ENCODE measurements around the gene CACNA1I. TPM values are rescaled to one million over a fixed set of nuclear protein-coding genes. Genes with fewer than 3 reads are reported as not detected.

Gene CACNA1I
- polyA plus RNA-seq, 1 of the 3 experiments (the other 2 are of a cell fraction), result not detected

DNA sequence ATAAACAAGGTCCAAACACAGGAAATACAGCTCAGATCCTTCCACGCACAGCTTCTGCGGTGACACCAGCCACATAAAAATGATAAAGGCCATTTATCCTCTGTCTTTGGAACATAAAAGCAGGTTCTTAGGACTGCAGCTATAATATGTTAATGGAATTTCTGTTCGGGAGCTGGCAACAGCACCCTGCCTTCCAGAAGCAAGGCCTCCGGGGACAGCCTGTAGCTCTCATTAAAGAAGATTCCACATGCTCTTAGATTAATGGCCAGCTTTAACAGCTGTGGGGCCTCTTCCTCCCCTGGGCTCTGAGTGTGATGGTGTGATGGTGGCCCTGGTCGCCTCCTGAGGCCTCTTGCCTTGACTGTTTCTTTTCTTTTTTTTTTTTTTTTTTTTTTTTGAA is 137.3 kb downstream of the CACNA1I start:
- H3K9ac ChIP-seq, result no peak overlapping the region
- WGBS (ENCODE audit: low lambda C conversion rate), result 100% methylated on average over 2 of the region's 5 CpGs
- no peaks in the 10 kb centered on the region for H3K27me3 ChIP-seq (ENCODE audit: insufficient read depth)

More for the DNA sequence above, 137.3 kb downstream of the CACNA1I start:
- H3K36me3 ChIP-seq (replicated peaks in 1 of 2; ENCODE audit: control insufficient read depth in 1 of 2, insufficient read depth in 2 of 2, low read length in 1 of 2), result no peaks in the 10 kb centered on the region
- H3K4me2 ChIP-seq, result no peak overlapping the region
- no peaks in the 10 kb centered on the region for H3K79me2 ChIP-seq (ENCODE audit: insufficient read depth)
- POLR2A ChIA-PET, result no interaction called here
- no peak for DNase-seq
- H4K20me1 ChIP-seq (ENCODE audit: insufficient read depth), result no peaks in the 10 kb centered on the region
- H3K9me2 ChIP-seq, result no peaks in the 10 kb centered on the region
- no peak overlapping the region for H2AFZ ChIP-seq (ENCODE audit: low read depth)
- H3K9me3 ChIP-seq, result no peaks in the 10 kb centered on the region
- no peak overlapping the region for H3K4me3 ChIP-seq (ENCODE audit: low read depth in 2 of 2, low read length in 1 of 2)
- H3K4me1 ChIP-seq (ENCODE audit: control insufficient read depth in 1 of 2, insufficient read depth in 2 of 2, low read depth in 1 of 2, low read length in 1 of 2), result no peaks in the 10 kb centered on the region; a peak in 1 of 4 replicates
- no peaks in the 10 kb centered on the region for H3F3A ChIP-seq (replicated peaks; ENCODE audit: insufficient read depth)
- no peak overlapping the region for H3K27ac ChIP-seq (ENCODE audit: low read depth in 2 of 2, low read length in 1 of 2)
- CTCF ChIA-PET, result interaction anchor here (1.0 kb wide), 1 partner anchor 148 kb away, joined by 4 read pairs; no protein-coding TSS in a partner anchor
- TF ChIP-seq YY1 (IDR thresholded peaks at IDR 0.05; ENCODE audit: low read depth) (no peak), MXI1 (IDR thresholded peaks at IDR 0.05; ENCODE audit: low read depth, low read length) (no peak), RAD21 (IDR thresholded peaks at IDR 0.05; ENCODE audit: low read length) (no peak), RCOR1 (IDR thresholded peaks at IDR 0.05; ENCODE audit: low read length) (no peak), EZH2phosphoT487 (IDR thresholded peaks at IDR 0.05; ENCODE audit: borderline replicate concordance, low read depth) (no peak), TEAD4 (IDR thresholded peaks at IDR 0.05; ENCODE audit: borderline replicate concordance, insufficient read depth) (no peak), FOXJ3 (CRISPR knock-in tag; IDR thresholded peaks at IDR 0.05) (no peak), RXRA (IDR thresholded peaks at IDR 0.05; ENCODE audit: borderline replicate concordance, low read depth) (no peak), EP300 (IDR thresholded peaks at IDR 0.05; ENCODE audit: borderline replicate concordance in 1 of 2, low read depth in 1 of 2, low read length in 1 of 2) (no peak), GABPA (IDR thresholded peaks at IDR 0.05; ENCODE audit: low read depth) (no peak), JUND (IDR thresholded peaks at IDR 0.05) (no peak), RFX5 (IDR thresholded peaks at IDR 0.05; ENCODE audit: low read length) (no peak), NRF1 (IDR thresholded peaks at IDR 0.05; ENCODE audit: low read depth, low read length) (no peak), ELF1 (IDR thresholded peaks at IDR 0.05) (no peak), FOSL2 (IDR thresholded peaks at IDR 0.05; ENCODE audit: borderline replicate concordance, low read depth) (no peak), SIN3A (IDR thresholded peaks at IDR 0.05; ENCODE audit: borderline replicate concordance, low read depth, low read length) (no peak), GATA2 (CRISPR knock-in tag; IDR thresholded peaks at IDR 0.05) (no peak)
- TF ChIP-seq, protein P1, sequence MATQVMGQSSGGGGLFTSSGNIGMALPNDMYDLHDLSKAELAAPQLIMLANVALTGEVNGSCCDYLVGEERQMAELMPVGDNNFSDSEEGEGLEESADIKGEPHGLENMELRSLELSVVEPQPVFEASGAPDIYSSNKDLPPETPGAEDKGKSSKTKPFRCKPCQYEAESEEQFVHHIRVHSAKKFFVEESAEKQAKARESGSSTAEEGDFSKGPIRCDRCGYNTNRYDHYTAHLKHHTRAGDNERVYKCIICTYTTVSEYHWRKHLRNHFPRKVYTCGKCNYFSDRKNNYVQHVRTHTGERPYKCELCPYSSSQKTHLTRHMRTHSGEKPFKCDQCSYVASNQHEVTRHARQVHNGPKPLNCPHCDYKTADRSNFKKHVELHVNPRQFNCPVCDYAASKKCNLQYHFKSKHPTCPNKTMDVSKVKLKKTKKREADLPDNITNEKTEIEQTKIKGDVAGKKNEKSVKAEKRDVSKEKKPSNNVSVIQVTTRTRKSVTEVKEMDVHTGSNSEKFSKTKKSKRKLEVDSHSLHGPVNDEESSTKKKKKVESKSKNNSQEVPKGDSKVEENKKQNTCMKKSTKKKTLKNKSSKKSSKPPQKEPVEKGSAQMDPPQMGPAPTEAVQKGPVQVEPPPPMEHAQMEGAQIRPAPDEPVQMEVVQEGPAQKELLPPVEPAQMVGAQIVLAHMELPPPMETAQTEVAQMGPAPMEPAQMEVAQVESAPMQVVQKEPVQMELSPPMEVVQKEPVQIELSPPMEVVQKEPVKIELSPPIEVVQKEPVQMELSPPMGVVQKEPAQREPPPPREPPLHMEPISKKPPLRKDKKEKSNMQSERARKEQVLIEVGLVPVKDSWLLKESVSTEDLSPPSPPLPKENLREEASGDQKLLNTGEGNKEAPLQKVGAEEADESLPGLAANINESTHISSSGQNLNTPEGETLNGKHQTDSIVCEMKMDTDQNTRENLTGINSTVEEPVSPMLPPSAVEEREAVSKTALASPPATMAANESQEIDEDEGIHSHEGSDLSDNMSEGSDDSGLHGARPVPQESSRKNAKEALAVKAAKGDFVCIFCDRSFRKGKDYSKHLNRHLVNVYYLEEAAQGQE (IDR thresholded peaks at IDR 0.05; ENCODE audit: low read depth, low read length), result no peak
- TF ChIP-seq, protein P2, sequence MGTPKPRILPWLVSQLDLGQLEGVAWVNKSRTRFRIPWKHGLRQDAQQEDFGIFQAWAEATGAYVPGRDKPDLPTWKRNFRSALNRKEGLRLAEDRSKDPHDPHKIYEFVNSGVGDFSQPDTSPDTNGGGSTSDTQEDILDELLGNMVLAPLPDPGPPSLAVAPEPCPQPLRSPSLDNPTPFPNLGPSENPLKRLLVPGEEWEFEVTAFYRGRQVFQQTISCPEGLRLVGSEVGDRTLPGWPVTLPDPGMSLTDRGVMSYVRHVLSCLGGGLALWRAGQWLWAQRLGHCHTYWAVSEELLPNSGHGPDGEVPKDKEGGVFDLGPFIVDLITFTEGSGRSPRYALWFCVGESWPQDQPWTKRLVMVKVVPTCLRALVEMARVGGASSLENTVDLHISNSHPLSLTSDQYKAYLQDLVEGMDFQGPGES (IDR thresholded peaks at IDR 0.05; ENCODE audit: low read depth, low read length), result no peak
- TF ChIP-seq, protein P3, sequence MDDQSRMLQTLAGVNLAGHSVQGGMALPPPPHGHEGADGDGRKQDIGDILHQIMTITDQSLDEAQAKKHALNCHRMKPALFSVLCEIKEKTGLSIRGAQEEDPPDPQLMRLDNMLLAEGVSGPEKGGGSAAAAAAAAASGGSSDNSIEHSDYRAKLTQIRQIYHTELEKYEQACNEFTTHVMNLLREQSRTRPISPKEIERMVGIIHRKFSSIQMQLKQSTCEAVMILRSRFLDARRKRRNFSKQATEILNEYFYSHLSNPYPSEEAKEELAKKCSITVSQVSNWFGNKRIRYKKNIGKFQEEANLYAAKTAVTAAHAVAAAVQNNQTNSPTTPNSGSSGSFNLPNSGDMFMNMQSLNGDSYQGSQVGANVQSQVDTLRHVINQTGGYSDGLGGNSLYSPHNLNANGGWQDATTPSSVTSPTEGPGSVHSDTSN (IDR thresholded peaks at IDR 0.05), result no peak

Measured in SK-N-SH (cell line).